Osteocyte (in vitro differentiated cells): ENCODE measurements around the gene RBBP7. TPM values are rescaled to one million over a fixed set of nuclear protein-coding genes. Genes with fewer than 3 reads are reported as not detected.

Experiments
- DNase-seq: peaks from one replicate; pipeline ENCODE4 v3.0.0; 2021; ENCODE audit warnings: mixed read lengths; ENCODE audit not compliant: unreplicated experiment; ENCODE audit errors: extremely low spot score
- H3K27ac Mint-ChIP-seq: one replicate; pipeline ENCODE4 v1.8.0; 2021; ENCODE audit warnings: mild to moderate bottlenecking, mixed read lengths; ENCODE audit not compliant: unreplicated experiment
- H3K27me3 Mint-ChIP-seq: one replicate; pipeline ENCODE4 v1.8.0; 2021; ENCODE audit warnings: mixed read lengths; ENCODE audit not compliant: unreplicated experiment
- H3K36me3 Mint-ChIP-seq: one replicate; pipeline ENCODE4 v1.8.0; 2021; ENCODE audit warnings: mixed read lengths; ENCODE audit not compliant: unreplicated experiment
- H3K4me1 Mint-ChIP-seq: one replicate; pipeline ENCODE4 v1.8.0; 2021; ENCODE audit warnings: mixed read lengths; ENCODE audit not compliant: unreplicated experiment
- H3K4me3 Mint-ChIP-seq: one replicate; pipeline ENCODE4 v1.8.0; 2021; ENCODE audit warnings: mild to moderate bottlenecking, moderate library complexity, mixed read lengths; ENCODE audit not compliant: unreplicated experiment
- H3K9me3 Mint-ChIP-seq: one replicate; pipeline ENCODE4 v1.8.0; 2021; ENCODE audit warnings: mixed read lengths; ENCODE audit not compliant: unreplicated experiment
- CTCF ChIP-seq: fragments of 200-600 bp; sonication (generic); IDR thresholded peaks from 2 replicates; pipeline ENCODE4 v1.5.0; 2021; ENCODE audit warnings: antibody characterized with exemption, mild to moderate bottlenecking, moderate library complexity
- total RNA-seq: library from RNA; stranded (reverse); gene quantifications from 2 replicates; pipeline ENCODE4 v1.2.1, GENCODE V29; 2021

RBBP7 gene
- total RNA-seq, 1 donor from 2014 or later: 148 TPM

GRCh38 chrX:16797358-16797757, 72.8 kb downstream of the RBBP7 start:
- H3K36me3 Mint-ChIP-seq: peaks cover 20% of the 10 kb centered on the region
- H3K4me1 Mint-ChIP-seq: no peaks in the 10 kb centered on the region
- no peaks in the 10 kb centered on the region for H3K9me3 Mint-ChIP-seq
- no peak overlapping the region for H3K4me3 Mint-ChIP-seq
- DNase-seq: no peak
- no peaks in the 10 kb centered on the region for H3K27me3 Mint-ChIP-seq
- no peak overlapping the region for H3K27ac Mint-ChIP-seq
- TF ChIP-seq CTCF: no peak

GRCh38 chrX:16796298-16796697, 73.9 kb downstream of the RBBP7 start:
- no peak for DNase-seq
- no peaks in the 10 kb centered on the region for H3K27me3 Mint-ChIP-seq

More at GRCh38 chrX:16796298-16796697, 73.9 kb downstream of the RBBP7 start:
- Mint-ChIP-seq H3K27ac (no peak overlapping the region), H3K4me1 (no peaks in the 10 kb centered on the region), H3K4me3 (no peak overlapping the region), H3K9me3 (no peaks in the 10 kb centered on the region), H3K36me3 (peaks cover 22% of the 10 kb centered on the region)
- TF ChIP-seq CTCF: no peak

Other genes starting within 250 kb of the RBBP7 start
- not detected in 2 replicates for gene S100G, start 220.2 kb downstream of the RBBP7 start, total RNA-seq
- 37.1 and 39.7 TPM in 2 replicates for gene CTPS2, start 157.7 kb downstream of the RBBP7 start, total RNA-seq
- gene SYAP1, start 150.8 kb downstream of the RBBP7 start, total RNA-seq: 47.8 and 51.8 TPM in 2 replicates
- 13.9 and 14.7 TPM in 2 replicates for gene TXLNG, start 83.9 kb downstream of the RBBP7 start, total RNA-seq
- 0.65 and 1.5 TPM in 2 replicates for gene REPS2, start 76.3 kb upstream of the RBBP7 start, total RNA-seq